ENCODE measurements around the gene ESAM.

Gene ESAM

GRCh38 chr11:124800226-124800929 is 38.3 kb upstream of the ESAM start, which contains the start of gene MSANTD2:
TSS of gene MSANTD2 (minus strand) at chr11:124800406. CDS start at chr11:124800380, 26 bp downstream.
- TF ChIP-seq CTCF (IDR thresholded peaks at IDR 0.05) = no peak

- TF ChIP-seq CTCF (IDR thresholded peaks at IDR 0.05) = no peak
Observed at GRCh38 chr11:124799348-124800225, 37.5 kb upstream of the ESAM start.

GRCh38 chr11:124798991-124799347 is 36.9 kb upstream of the ESAM start:
- TF ChIP-seq CTCF (IDR thresholded peaks at IDR 0.05) = no peak

GRCh38 chr11:124796312-124796711 is 34.2 kb upstream of the ESAM start:
- no peak for TF ChIP-seq CTCF (IDR thresholded peaks at IDR 0.05)

- peak; percentile 87 for TF ChIP-seq CTCF (IDR thresholded peaks at IDR 0.05)
Observed at GRCh38 chr11:124793466-124794278, 31.6 kb upstream of the ESAM start.

- no peak for TF ChIP-seq CTCF (IDR thresholded peaks at IDR 0.05)
Observed at GRCh38 chr11:124791626-124792341, 29.7 kb upstream of the ESAM start.

- TF ChIP-seq CTCF (IDR thresholded peaks at IDR 0.05) = no peak
Observed at GRCh38 chr11:124788521-124788920, 26.4 kb upstream of the ESAM start.

Measured in LNCAP (cell line).